K562 (cell line): Measurements from ENCODE around the gene RBM28.

Source experiments
- ATF7 ChIP-seq: fragments of 450-650 bp; IDR thresholded peaks from 2 replicates; pipeline ENCODE4 v1.7.1; 2014; ENCODE audit warnings: mild to moderate bottlenecking, moderate library complexity
- KDM5B ChIP-seq: fragments of 200-600 bp; sonication (generic); IDR thresholded peaks from 2 replicates; pipeline ENCODE4 v1.6.1; 2012; ENCODE audit warnings: low read depth, mild to moderate bottlenecking, moderate library complexity, low read length, control low read depth, inconsistent platforms; ENCODE audit not compliant: insufficient replicate concordance
- MEF2A ChIP-seq: IDR thresholded peaks from 2 replicates; pipeline ENCODE4 v1.6.1; 2011; ENCODE audit warnings: low read depth, mild to moderate bottlenecking, low read length, moderate library complexity; ENCODE audit not compliant: control insufficient read depth
- RB1 ChIP-seq: fragments of 450-650 bp; IDR thresholded peaks from 2 replicates; pipeline ENCODE4 v1.6.1; 2017; ENCODE audit warnings: low read depth, mild to moderate bottlenecking
- SIN3B ChIP-seq: fragments of 450-650 bp; IDR thresholded peaks from 2 replicates; pipeline ENCODE4 v1.6.1; 2017; ENCODE audit warnings: low read depth, mild to moderate bottlenecking, moderate library complexity
- TAF15 ChIP-seq: fragments of 200-400 bp; formaldehyde crosslinking; IDR thresholded peaks from 2 replicates; pipeline ENCODE4 v1.6.1; 2017; ENCODE audit warnings: mild to moderate bottlenecking, low read depth, low read length, moderate library complexity
- XRCC5 ChIP-seq: fragments of 200-400 bp; formaldehyde crosslinking; IDR thresholded peaks from 2 replicates; pipeline ENCODE4 v1.6.1; 2017; ENCODE audit warnings: low read depth, mild to moderate bottlenecking, low read length
- ZFP36 ChIP-seq: fragments of 150-350 bp; IDR thresholded peaks from 2 replicates; pipeline ENCODE4 v1.6.1; 2018; ENCODE audit warnings: low read length, low read depth; ENCODE audit not compliant: partially characterized antibody
- ZNF121 ChIP-seq: sonication (generic); formaldehyde crosslinking; conservative IDR thresholded peaks from 2 replicates; pipeline ENCODE4 v1.8.0; 2022; ENCODE audit warnings: missing genetic modification reagents
- TF ChIP-seq, protein P1 (sequence below): fragments of 450-650 bp; IDR thresholded peaks from 2 replicates; pipeline ENCODE4 v1.7.0; 2016; ENCODE audit warnings: borderline replicate concordance
- TF ChIP-seq, protein P2 (sequence below): sonication (generic); formaldehyde crosslinking; IDR thresholded peaks from 2 replicates; pipeline ENCODE4 v1.8.1; 2023; ENCODE audit warnings: mild to moderate bottlenecking, missing genetic modification reagents
- TF ChIP-seq, protein P3 (sequence below): fragments of 450-650 bp; IDR thresholded peaks from 2 replicates; pipeline ENCODE4 v1.6.1; 2017; ENCODE audit warnings: mild to moderate bottlenecking, moderate library complexity

DNA sequence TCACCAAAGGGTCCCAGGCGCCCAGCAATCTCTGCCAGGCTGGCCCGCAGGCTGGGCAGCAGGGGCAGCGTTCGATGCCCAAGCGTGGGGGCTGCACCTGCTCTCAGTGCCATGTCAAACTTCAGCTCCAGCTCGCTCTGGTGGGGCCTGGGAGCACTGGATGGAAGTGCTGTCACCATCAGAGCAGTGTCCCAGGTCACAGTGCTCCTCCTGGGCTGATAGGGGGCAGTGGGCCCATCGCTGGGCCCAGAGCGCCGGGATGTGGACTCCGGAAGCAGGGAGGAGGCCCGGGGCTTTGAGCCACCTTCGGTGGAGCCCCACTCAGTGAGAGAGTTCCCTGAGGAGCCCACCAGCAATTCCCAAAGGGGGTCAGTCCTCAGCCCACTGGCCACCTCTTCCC lies 15.6 kb upstream of the RBM28 start:
- TF ChIP-seq, protein P1, sequence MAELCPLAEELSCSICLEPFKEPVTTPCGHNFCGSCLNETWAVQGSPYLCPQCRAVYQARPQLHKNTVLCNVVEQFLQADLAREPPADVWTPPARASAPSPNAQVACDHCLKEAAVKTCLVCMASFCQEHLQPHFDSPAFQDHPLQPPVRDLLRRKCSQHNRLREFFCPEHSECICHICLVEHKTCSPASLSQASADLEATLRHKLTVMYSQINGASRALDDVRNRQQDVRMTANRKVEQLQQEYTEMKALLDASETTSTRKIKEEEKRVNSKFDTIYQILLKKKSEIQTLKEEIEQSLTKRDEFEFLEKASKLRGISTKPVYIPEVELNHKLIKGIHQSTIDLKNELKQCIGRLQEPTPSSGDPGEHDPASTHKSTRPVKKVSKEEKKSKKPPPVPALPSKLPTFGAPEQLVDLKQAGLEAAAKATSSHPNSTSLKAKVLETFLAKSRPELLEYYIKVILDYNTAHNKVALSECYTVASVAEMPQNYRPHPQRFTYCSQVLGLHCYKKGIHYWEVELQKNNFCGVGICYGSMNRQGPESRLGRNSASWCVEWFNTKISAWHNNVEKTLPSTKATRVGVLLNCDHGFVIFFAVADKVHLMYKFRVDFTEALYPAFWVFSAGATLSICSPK = no peak
- TF ChIP-seq ZFP36 = no peak
- no peak for TF ChIP-seq SIN3B
- TF ChIP-seq ZNF121 (CRISPR knock-in tag) = no peak
- TF ChIP-seq, protein P2, sequence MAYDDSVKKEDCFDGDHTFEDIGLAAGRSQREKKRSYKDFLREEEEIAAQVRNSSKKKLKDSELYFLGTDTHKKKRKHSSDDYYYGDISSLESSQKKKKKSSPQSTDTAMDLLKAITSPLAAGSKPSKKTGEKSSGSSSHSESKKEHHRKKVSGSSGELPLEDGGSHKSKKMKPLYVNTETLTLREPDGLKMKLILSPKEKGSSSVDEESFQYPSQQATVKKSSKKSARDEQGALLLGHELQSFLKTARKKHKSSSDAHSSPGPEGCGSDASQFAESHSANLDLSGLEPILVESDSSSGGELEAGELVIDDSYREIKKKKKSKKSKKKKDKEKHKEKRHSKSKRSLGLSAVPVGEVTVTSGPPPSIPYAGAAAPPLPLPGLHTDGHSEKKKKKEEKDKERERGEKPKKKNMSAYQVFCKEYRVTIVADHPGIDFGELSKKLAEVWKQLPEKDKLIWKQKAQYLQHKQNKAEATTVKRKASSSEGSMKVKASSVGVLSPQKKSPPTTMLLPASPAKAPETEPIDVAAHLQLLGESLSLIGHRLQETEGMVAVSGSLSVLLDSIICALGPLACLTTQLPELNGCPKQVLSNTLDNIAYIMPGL = no peak
- no peak for TF ChIP-seq KDM5B
- TF ChIP-seq, protein P3, sequence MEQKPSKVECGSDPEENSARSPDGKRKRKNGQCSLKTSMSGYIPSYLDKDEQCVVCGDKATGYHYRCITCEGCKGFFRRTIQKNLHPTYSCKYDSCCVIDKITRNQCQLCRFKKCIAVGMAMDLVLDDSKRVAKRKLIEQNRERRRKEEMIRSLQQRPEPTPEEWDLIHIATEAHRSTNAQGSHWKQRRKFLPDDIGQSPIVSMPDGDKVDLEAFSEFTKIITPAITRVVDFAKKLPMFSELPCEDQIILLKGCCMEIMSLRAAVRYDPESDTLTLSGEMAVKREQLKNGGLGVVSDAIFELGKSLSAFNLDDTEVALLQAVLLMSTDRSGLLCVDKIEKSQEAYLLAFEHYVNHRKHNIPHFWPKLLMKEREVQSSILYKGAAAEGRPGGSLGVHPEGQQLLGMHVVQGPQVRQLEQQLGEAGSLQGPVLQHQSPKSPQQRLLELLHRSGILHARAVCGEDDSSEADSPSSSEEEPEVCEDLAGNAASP = no peak
- no peak for TF ChIP-seq MEF2A
- no peak for TF ChIP-seq RB1
- no peak for TF ChIP-seq TAF15
- no peak for TF ChIP-seq XRCC5
- TF ChIP-seq ATF7 = no peak
